IMR-90 (cell line): ENCODE data around the gene PRAC1. TPM values are rescaled to one million over a fixed set of nuclear protein-coding genes. Genes with fewer than 3 reads are reported as not detected.

Experiments used
- ATAC-seq: fragments of 200-7000 bp; cut with Tn5 transposase; 2 replicates; pipeline ENCODE4 v1.9.1; 2020; ENCODE audit warnings: low read depth, mild to moderate bottlenecking, moderate library complexity
- BruUV-seq: library from RNA; stranded (reverse); fragments of 400-500 nt; replicated peaks from 2 replicates; lab custom pipeline; 2021; lab: Mats Ljungman, UMichigan
- CTCF ChIA-PET: fragments of 300-600 bp; formaldehyde crosslinking; extraction: SDS; loops from one replicate; lab custom pipeline; 2021; ENCODE audit warnings: antibody characterized with exemption; lab: Yijun Ruan, JAX
- POLR2A ChIA-PET: fragments of 300-600 bp; sonication (Branson Sonifier 250); formaldehyde crosslinking; loops from one replicate; lab custom pipeline; 2022; ENCODE audit warnings: antibody characterized with exemption; ENCODE audit not compliant: unreplicated experiment; lab: Charles Lee
- DNase-seq: peaks from one replicate; pipeline ENCODE4 v3.0.0; 2013
- H2AFZ ChIP-seq: replicated peaks from 2 replicates; pipeline ENCODE3; 2013; ENCODE audit warnings: low read length, mild to moderate bottlenecking; ENCODE audit not compliant: poor library complexity
- H2AK5ac ChIP-seq: 2 replicates; pipeline ENCODE4 v1.6.1; 2013; ENCODE audit warnings: low read depth, low read length, inconsistent platforms
- H2AK9ac ChIP-seq: replicated peaks from 2 replicates; pipeline ENCODE3; 2013; ENCODE audit warnings: mild to moderate bottlenecking, low read depth, low read length, moderate library complexity; ENCODE audit not compliant: poor library complexity
- H2BK120ac ChIP-seq: 2 replicates; pipeline ENCODE4 v1.6.1; 2013; ENCODE audit warnings: low read depth, low read length, inconsistent platforms
- H2BK15ac ChIP-seq: 3 replicates; pipeline ENCODE4 v1.6.1; 2013; ENCODE audit warnings: low read depth, low read length, inconsistent platforms
- H2BK20ac ChIP-seq: 2 replicates; pipeline ENCODE4 v1.6.1; 2013; ENCODE audit warnings: low read depth, mild to moderate bottlenecking, inconsistent platforms, low read length, moderate library complexity
- H2BK5ac ChIP-seq: 2 replicates; pipeline ENCODE4 v1.6.1; 2013; ENCODE audit warnings: mild to moderate bottlenecking, low read depth, low read length, inconsistent platforms; ENCODE audit not compliant: poor library complexity, severe bottlenecking
- H3K14ac ChIP-seq: replicated peaks from 2 replicates; pipeline ENCODE4 v1.6.1; 2013; ENCODE audit warnings: low read depth, low read length, inconsistent platforms
- H3K18ac ChIP-seq: 2 replicates; pipeline ENCODE4 v1.6.1; 2013; ENCODE audit warnings: low read depth, low read length, control low read depth
- H3K23ac ChIP-seq: 2 replicates; pipeline ENCODE4 v1.6.1; 2013; ENCODE audit warnings: low read depth, low read length, inconsistent platforms
- H3K27ac ChIP-seq: 2 replicates; pipeline ENCODE4 v1.5.1; 2013; ENCODE audit warnings: mild to moderate bottlenecking, control low read depth, low read length; ENCODE audit not compliant: insufficient read depth
- H3K27me3 ChIP-seq: 2 replicates; pipeline ENCODE4 v1.6.1; 2013; ENCODE audit warnings: low read length; ENCODE audit not compliant: control insufficient read depth, insufficient read depth
- H3K36me3 ChIP-seq: 2 replicates; pipeline ENCODE4 v1.6.1; 2013; ENCODE audit warnings: low read length, mixed read lengths; ENCODE audit not compliant: control insufficient read depth, insufficient read depth
- H3K4ac ChIP-seq: 2 replicates; pipeline ENCODE4 v1.6.1; 2013; ENCODE audit warnings: low read depth, low read length, inconsistent platforms
- H3K4me1 ChIP-seq: 2 replicates; pipeline ENCODE4 v1.6.1; 2013; ENCODE audit warnings: low read length, mixed read lengths; ENCODE audit not compliant: control insufficient read depth, insufficient read depth
- H3K4me2 ChIP-seq: 2 replicates; pipeline ENCODE4 v1.6.1; 2013; ENCODE audit warnings: low read depth, mild to moderate bottlenecking, control low read depth, low read length, moderate library complexity
- H3K4me3 ChIP-seq: 2 replicates; pipeline ENCODE4 v1.5.1; 2013; ENCODE audit warnings: low read depth, mild to moderate bottlenecking, control low read depth, low read length, moderate library complexity; ENCODE audit not compliant: insufficient read depth
- H3K56ac ChIP-seq: 2 replicates; pipeline ENCODE4 v1.6.1; 2013; ENCODE audit warnings: low read length, inconsistent platforms; ENCODE audit not compliant: insufficient read depth; ENCODE audit errors: extremely low read depth
- H3K79me1 ChIP-seq, 2 experiments: 2 replicates each; pipeline ENCODE4 v1.6.1; 2013; ENCODE audit warnings: low read length in 2 of 2, inconsistent platforms in 1 of 2, low read depth in 1 of 2
- H3K9ac ChIP-seq: 2 replicates; pipeline ENCODE4 v1.6.1; 2013; ENCODE audit warnings: low read depth, low read length, control low read depth
- H3K9me1 ChIP-seq: 2 replicates; pipeline ENCODE4 v1.6.1; 2013; ENCODE audit warnings: low read length, inconsistent platforms; ENCODE audit not compliant: insufficient read depth
- H3K9me3 ChIP-seq: 2 replicates; pipeline ENCODE4 v1.6.1; 2013; ENCODE audit warnings: low read length; ENCODE audit not compliant: control insufficient read depth, insufficient read depth
- H4K20me1 ChIP-seq: 2 replicates; pipeline ENCODE4 v1.6.1; 2013; ENCODE audit warnings: low read length, inconsistent platforms; ENCODE audit not compliant: insufficient read depth
- H4K5ac ChIP-seq: 2 replicates; pipeline ENCODE4 v1.6.1; 2013; ENCODE audit warnings: mild to moderate bottlenecking, low read depth, low read length, control low read depth
- H4K8ac ChIP-seq, 2 experiments: 2 replicates each; pipeline ENCODE4 v1.6.1; 2013; ENCODE audit warnings: low read depth in 2 of 2, low read length in 2 of 2, control low read depth in 1 of 2, inconsistent platforms in 1 of 2
- H4K91ac ChIP-seq: 2 replicates; pipeline ENCODE4 v1.6.1; 2013; ENCODE audit warnings: low read depth, low read length, inconsistent platforms; ENCODE audit not compliant: insufficient read depth
- NFE2L2 ChIP-seq: fragments of 150-350 bp; IDR thresholded peaks from 2 replicates; pipeline ENCODE4 v1.6.1; 2016; ENCODE audit warnings: low read depth, mild to moderate bottlenecking, low read length
- WGBS, 2 experiments: methylation state at CpG; one replicate each; pipeline versions ENCODE4 v1.1.5 to v1.1.7; 2013; ENCODE audit warnings: missing lambda C conversion rate in 2 of 2; ENCODE audit not compliant: insufficient read length in 1 of 2; ENCODE audit errors: extremely low coverage in 2 of 2; 5-methylcytosine and 5-hydroxymethylcytosine counted together
- dilution Hi-C: fragments of 300-500 bp; cut with HindIII; formaldehyde crosslinking; loops from one replicate; pipeline ENCODE4 v1.14.3; 2018; ENCODE audit warnings: low sequenced_read_pairs; ENCODE audit not compliant: unreplicated experiment
- in situ Hi-C: fragments of 300-500 bp; cut with MboI; formaldehyde crosslinking; loops from 3 replicates; pipeline ENCODE4 v1.14.3; 2019; ENCODE audit warnings: low sequenced_read_pairs, inconsistent platforms, mixed read lengths
- intact Hi-C: fragments of 100-400 bp; cut with micrococcal nuclease; formaldehyde crosslinking; loops from 2 replicates; pipeline ENCODE4 v1.10.0; 2022
- polyA plus RNA-seq, 3 experiments: library from polyadenylated mRNA; depleted of rRNA; stranded (reverse); fragments of >200 nt; gene quantifications; 2 replicates each; pipeline ENCODE4 v1.2.3, GENCODE V29; 2012; ENCODE audit warnings: low replicate concordance in 1 of 3
- total RNA-seq: library from RNA; depleted of rRNA; stranded (reverse); fragments of >200 nt; gene quantifications from 2 replicates; pipeline ENCODE4 v1.2.3, GENCODE V29; 2012

The PRAC1 gene
- total and polyA plus RNA-seq, 2 of the 4 experiments (the other 2 are of a cell fraction) = not detected

- intact Hi-C loops (loop anchor here (10.0 kb wide), 1 partner anchor 309 kb away; no protein-coding TSS in a partner anchor), in situ Hi-C loops (loop anchor here (5.0 to 10.0 kb wide), 3 partner anchors 77 to 309 kb away; no protein-coding TSS in a partner anchor), dilution Hi-C loops (no loop called here)
- WGBS, 2 experiments = 10% methylated on average over 7 of the region's 38 CpGs; no CpG with 5 or more reads in 1 of the 2 experiments
- Histone ChIP-seq H2BK5ac (no peak overlapping the region), H2AK9ac (no peak overlapping the region), H2BK120ac (no peak overlapping the region), H3K79me1 (no peaks in the 10 kb centered on the region), H3K4me1 (no peaks in the 10 kb centered on the region), H3K4ac (no peak overlapping the region), H3K36me3 (no peaks in the 10 kb centered on the region), H3K18ac (no peak overlapping the region), H2BK15ac (no peak overlapping the region), H3K4me2 (peak overlapping the region; percentile 50; the same call in 1 of the 2 replicates), H2AFZ (peak overlapping the region; percentile 9), H4K20me1 (0 out of 2 replicates have a peak, but pooled peaks cover 19% of the 10 kb centered on the region), H3K9me3 (peaks cover 8% of the 10 kb centered on the region; the same call in 1 of the 2 replicates), H4K5ac (no peak overlapping the region), H3K27ac (no peak overlapping the region), H2BK20ac (no peak overlapping the region), H2AK5ac (no peak overlapping the region), H3K23ac (no peak overlapping the region), H3K14ac (no peak overlapping the region), H3K9me1 (no peaks in the 10 kb centered on the region), H3K27me3 (peaks cover 95% of the 10 kb centered on the region), H3K4me3 (no peak overlapping the region), H4K91ac (no peak overlapping the region), H4K8ac (no peak overlapping the region), H3K56ac (no peak overlapping the region), H3K9ac (no peak overlapping the region)
- TF ChIP-seq NFE2L2 = no peak
- no peak for ATAC-seq
- DNase-seq = no peak
- ChIA-PET CTCF (interaction anchor here (1.1 to 1.9 kb wide), 4 partner anchors 66 to 153 kb away, joined by 3 to 8 read pairs (median 7); no protein-coding TSS in a partner anchor), POLR2A (no interaction called here)
- BruUV-seq = no TSS peak
These were observed 3.2 kb upstream of the PRAC1 start for GRCh38 chr17:48725288-48726064.
